GM08714 (cell line): ENCODE data around the gene SHC4.
"Not testable (repeated sequence)": the region's sequence is repeated elsewhere in the genome, so short reads cannot be mapped to it uniquely, and the experiment has no call there.

Experiments used
- H3K4me3 ChIP-seq: fragments of 200-500 bp; sonication (Bioruptor generic); 2 replicates; pipeline ENCODE4 v1.5.1; 2014; ENCODE audit warnings: mild to moderate bottlenecking, low read length, inconsistent platforms
- ZNF274 ChIP-seq: IDR thresholded peaks from 2 replicates; pipeline ENCODE4 v1.6.1; 2012; ENCODE audit warnings: mild to moderate bottlenecking, low read depth, low read length

The SHC4 gene

GRCh38 chr15:48978638-48979037 is 14.9 kb upstream of the SHC4 start:
- TF ChIP-seq ZNF274, result no peak
- H3K4me3 ChIP-seq, result no peak overlapping the region

DNA sequence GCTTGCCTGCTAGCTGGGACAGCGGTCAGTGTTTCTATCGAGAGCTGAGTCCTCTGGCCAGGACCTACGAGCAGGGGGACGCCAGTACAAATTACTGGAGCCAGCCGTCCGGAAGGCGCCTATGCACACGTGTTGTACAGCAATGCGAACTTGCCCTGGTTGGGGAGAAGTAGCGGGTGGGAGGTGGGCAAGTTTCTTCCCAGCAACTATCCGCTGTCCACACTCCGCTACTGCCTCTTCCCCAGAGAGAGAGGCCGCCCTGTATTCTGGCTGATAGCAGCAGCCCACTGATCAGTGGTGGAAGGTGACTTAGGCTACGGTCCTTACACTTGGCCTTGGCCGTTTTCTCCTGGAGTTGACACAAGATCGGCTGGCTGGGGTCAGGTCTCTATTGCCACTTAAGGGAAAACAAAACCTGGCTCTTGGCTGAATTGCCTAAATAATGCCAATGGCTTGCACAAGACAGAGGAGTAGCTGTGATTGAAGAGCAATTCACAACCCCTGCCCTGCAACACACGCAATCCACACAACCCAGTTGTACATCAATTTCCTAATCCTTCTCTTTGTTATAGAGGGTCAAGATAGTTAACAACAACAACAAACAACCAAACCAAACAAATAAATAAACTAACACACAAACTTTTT is 12.8 kb upstream of the SHC4 start:
- no peak for TF ChIP-seq ZNF274
- no peak overlapping the region for H3K4me3 ChIP-seq

DNA sequence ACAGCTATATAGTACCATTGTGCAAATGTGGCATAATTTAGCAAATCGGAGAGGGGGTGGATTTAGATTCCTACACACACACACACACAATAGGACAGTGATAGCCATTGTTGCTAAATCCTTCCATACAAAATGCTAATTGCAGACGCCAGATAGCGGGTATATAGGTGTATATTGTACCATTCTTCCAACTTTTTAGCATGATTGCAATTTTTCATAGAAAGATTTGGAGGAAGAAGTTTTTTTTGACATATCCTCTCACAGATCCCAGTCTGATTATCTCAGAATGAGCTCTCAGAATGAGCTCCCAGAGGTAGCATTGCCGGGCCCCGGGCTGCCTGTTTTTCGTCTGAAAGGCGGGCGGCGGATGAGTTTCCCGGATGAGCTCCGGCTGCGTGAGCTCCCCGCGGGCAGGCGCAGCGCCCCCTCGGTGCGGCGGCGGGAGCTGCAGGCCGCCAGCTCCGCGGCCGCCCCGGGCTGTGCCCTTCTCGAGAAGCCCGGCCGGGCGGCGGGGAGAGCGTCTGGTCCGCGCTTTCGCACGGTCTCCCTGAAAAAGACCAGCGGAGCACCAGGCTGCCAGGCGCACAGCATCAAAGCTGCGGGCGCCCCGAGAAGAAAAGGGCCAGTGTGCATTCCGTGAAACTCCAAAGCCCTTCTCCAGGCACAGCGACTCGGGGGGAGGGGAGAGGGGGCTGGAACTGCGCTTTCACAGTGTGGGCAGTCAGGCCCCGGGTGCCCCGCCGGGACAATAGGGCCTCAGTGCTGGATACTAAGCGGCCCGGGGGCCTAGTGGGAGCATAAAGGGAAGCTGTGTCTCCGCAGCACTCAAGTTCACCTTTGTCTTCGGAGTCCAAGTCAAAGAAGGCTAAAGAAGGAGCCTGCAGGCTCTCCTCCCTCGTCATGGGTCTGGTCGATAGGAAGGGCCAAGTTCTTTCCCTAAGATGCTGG is 12.0 kb upstream of the SHC4 start:
- TF ChIP-seq ZNF274, result no peak
- H3K4me3 ChIP-seq, result peak overlapping the region; percentile 44; the same call in 1 of the 2 replicates

- TF ChIP-seq ZNF274, result no peak
- no peak overlapping the region for H3K4me3 ChIP-seq
Observed at GRCh38 chr15:48974882-48975281, 11.2 kb upstream of the SHC4 start.

DNA sequence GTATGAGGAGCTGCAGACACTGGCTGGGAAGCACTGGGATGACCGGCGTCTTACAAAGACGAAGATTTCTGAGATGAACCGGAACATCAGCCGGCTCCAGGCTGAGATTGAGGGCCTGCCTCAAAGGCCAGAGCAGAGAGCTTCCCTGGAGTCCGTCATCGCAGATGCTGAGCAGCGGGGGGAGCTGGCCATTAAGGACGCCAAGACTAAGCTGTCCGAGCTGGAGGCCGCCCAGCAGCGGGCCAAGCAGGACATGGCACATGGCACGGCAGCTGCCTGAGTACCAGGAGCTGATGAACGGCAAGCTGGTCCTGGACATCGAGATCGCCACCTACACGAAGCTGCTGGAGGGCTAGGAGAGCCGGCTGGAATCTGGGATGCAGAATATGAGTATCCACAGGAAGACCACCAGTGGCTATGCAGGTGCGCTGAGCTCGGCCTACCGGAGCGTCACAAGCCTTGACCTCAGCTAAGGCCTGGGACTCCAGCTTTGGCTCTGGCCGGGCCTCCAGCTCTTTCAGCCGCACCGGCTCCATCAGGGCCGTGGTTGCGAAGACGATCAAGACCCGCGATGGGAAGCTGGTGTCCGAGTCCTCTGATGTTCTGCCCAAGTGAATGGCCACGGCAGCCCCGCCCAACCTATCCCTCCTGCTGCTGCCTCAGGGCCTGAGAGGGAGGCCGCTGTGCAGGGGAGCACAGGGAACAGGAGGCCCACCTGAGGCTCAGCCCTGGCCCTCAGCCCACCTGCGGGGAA is 9.2 kb upstream of the SHC4 start:
- no peak overlapping the region for H3K4me3 ChIP-seq
- TF ChIP-seq ZNF274, result no peak

DNA sequence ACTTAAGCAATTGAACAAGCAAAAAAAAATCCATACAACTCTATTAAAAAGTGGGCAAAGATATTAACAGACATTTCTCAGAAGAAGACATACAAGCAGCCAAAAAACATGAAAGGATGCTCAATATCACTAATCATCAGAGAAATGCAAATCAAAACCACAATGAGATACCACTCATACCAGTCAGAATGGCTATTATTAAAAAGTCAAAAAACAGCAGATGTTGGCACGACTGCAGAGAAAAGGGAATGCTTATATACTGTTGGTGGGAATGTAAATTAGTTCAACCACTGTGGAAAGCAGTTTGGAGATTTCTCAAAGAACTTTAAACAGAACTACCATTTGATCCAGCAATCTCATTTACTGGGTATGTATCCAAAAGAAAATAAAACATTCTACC is 7.2 kb upstream of the SHC4 start:
- H3K4me3 ChIP-seq, result not testable (repeated sequence)

- H3K4me3 ChIP-seq, result no peak overlapping the region
- no peak for TF ChIP-seq ZNF274
Observed at GRCh38 chr15:48968066-48968465, 4.3 kb upstream of the SHC4 start.

GRCh38 chr15:48967336-48967735 is 3.6 kb upstream of the SHC4 start:
- no peak overlapping the region for H3K4me3 ChIP-seq
- TF ChIP-seq ZNF274, result no peak

- TF ChIP-seq ZNF274, result no peak
- H3K4me3 ChIP-seq, result no peak overlapping the region
Observed at GRCh38 chr15:48966595-48967301, 3.0 kb upstream of the SHC4 start.

GRCh38 chr15:48965972-48966371 is 2.3 kb upstream of the SHC4 start:
- TF ChIP-seq ZNF274, result no peak
- H3K4me3 ChIP-seq, result no peak overlapping the region

DNA sequence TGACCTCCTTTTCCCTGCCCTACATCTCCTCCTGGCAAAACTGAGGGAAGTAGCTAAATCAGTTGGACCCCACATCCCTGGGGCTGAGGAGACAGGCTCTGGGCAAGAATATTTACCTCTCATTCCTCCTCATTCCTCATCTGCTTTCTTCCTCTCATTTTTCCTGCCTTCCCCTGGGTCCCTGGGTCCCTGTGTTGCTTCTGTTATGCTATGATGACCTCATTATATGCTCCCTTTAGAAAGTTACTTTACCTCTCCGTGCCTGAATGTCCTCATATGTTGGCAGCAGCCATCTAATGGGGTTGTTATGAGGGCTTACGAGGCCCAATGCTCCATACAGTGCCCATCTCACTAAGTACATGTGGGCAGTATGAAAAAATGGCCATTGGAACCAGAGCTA is 1.2 kb upstream of the SHC4 start:
- TF ChIP-seq ZNF274, result no peak

DNA sequence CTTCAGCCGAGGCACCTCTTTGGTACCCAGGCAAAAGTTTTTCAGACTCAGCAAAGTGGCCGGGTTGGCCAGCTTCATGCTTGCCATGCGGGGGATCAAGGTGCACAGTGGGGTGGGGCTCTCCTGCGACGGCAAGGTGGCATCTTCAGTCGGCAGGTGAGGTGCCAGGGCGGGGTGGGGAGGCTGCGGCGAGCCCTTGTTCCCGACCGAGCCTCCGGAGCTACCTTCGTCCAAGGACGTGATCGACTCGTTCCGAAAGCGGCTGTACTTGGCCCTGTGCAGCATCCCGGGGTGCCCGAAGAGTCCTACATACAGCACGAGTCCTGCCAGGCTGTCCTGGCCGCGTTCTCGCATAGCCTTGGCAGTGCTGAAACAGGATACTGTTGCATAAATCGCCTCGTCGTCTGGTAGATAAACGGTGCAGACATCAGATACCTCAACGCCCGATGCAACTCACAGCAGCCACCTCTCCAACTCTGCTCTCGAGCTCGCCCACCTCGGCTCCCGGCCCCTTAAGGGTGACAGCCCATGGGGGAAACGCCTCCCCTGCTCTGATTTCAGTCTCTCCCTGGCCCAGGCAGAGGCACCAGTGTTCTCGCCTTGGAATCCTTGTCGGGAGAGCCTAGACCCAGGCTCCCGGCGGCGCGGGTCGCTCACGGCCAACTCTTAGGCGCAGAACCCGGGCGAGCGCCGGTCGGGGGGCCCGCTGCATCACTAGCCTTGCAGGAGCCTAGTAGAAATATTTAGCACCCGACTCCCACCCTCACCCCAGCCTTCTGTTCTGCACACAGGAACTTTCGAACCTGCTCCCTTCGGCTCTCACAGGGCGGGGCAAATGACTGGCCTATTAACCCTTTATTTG is 826 bp downstream of the SHC4 start:
- TF ChIP-seq ZNF274, result no peak
- peak overlapping the region; percentile 47; the same call in 1 of the 2 replicates for H3K4me3 ChIP-seq

More for the DNA sequence above, 1.2 kb upstream of the SHC4 start:
- no peak overlapping the region for H3K4me3 ChIP-seq

GRCh38 chr15:48955967-48956366 is 7.8 kb downstream of the SHC4 start:
- H3K4me3 ChIP-seq, result no peak overlapping the region
- no peak for TF ChIP-seq ZNF274
